ENCODE data around the gene GRIK3.
A peak's percentile ranks its signal among the peaks of the same experiment; 100 is the strongest.
"Not testable (repeated sequence)": the region's sequence is repeated elsewhere in the genome, so short reads cannot be mapped to it uniquely, and the experiment has no call there.

GRIK3 gene

GRCh38 chr1:36776948-36777831, 257.1 kb downstream of the GRIK3 start:
- DNase-seq: peak; percentile 36

- no peak for DNase-seq
These were observed 258.1 kb downstream of the GRIK3 start for GRCh38 chr1:36776256-36776655.

- no peak for DNase-seq
These were observed 258.6 kb downstream of the GRIK3 start for GRCh38 chr1:36775716-36776115.

- no peak for DNase-seq
These were observed 260.3 kb downstream of the GRIK3 start for GRCh38 chr1:36773827-36774541.

GRCh38 chr1:36772647-36773495, 261.4 kb downstream of the GRIK3 start:
- DNase-seq: no peak

GRCh38 chr1:36771660-36772284, 262.5 kb downstream of the GRIK3 start:
- peak; percentile 49 for DNase-seq

GRCh38 chr1:36771240-36771639, 263.1 kb downstream of the GRIK3 start:
- peak; percentile 47 for DNase-seq

- no peak for DNase-seq
These were observed 264.2 kb downstream of the GRIK3 start for GRCh38 chr1:36769886-36770830.

- no peak for DNase-seq
These were observed 265.7 kb downstream of the GRIK3 start for GRCh38 chr1:36768486-36769178.

GRCh38 chr1:36767429-36767828, 266.9 kb downstream of the GRIK3 start:
- not testable (repeated sequence) for DNase-seq

GRCh38 chr1:36766481-36766880, 267.8 kb downstream of the GRIK3 start:
- DNase-seq: no peak

- DNase-seq: no peak
These were observed 268.5 kb downstream of the GRIK3 start for GRCh38 chr1:36765785-36766300.

- DNase-seq: no peak
These were observed 269.5 kb downstream of the GRIK3 start for GRCh38 chr1:36764798-36765197.

- no peak for DNase-seq
These were observed 270.5 kb downstream of the GRIK3 start for GRCh38 chr1:36763771-36764170.

- no peak for DNase-seq
These were observed 272.1 kb downstream of the GRIK3 start for GRCh38 chr1:36762174-36762573.

- no peak for DNase-seq
These were observed 273.2 kb downstream of the GRIK3 start for GRCh38 chr1:36761113-36761512.

GRCh38 chr1:36760081-36760480, 274.2 kb downstream of the GRIK3 start:
- DNase-seq: no peak

- no peak for DNase-seq
These were observed 275.0 kb downstream of the GRIK3 start for GRCh38 chr1:36759355-36759754.

GRCh38 chr1:36755303-36756230, 278.7 kb downstream of the GRIK3 start:
- DNase-seq: no peak
